Muscle layer of duodenum (tissue), 2 donors: ENCODE measurements around the gene HDAC3.
"Not testable (repeated sequence)": the region's sequence is repeated elsewhere in the genome, so short reads cannot be mapped to it uniquely, and the experiment has no call there.

Source experiments
- H3K27ac ChIP-seq: one replicate; pipeline ENCODE4 v1.7.0; 2013; ENCODE audit warnings: mild to moderate bottlenecking, low read length
- H3K27me3 ChIP-seq: one replicate; pipeline ENCODE4 v1.7.0; 2013; ENCODE audit warnings: low read depth, mild to moderate bottlenecking, control low read depth, low read length
- H3K36me3 ChIP-seq, 2 donors: one replicate each; pipeline ENCODE4 v1.7.0; 2013; ENCODE audit warnings: low read length in 2 of 2, control low read depth in 1 of 2, mild to moderate bottlenecking in 1 of 2; ENCODE audit not compliant: insufficient read depth in 2 of 2, control insufficient read depth in 1 of 2
- H3K4me1 ChIP-seq, 2 donors: one replicate each; pipeline ENCODE4 v1.7.0; 2013; ENCODE audit warnings: low read length in 2 of 2, mild to moderate bottlenecking in 2 of 2, control low read depth in 1 of 2, moderate library complexity in 1 of 2; ENCODE audit not compliant: insufficient read depth in 2 of 2, control insufficient read depth in 1 of 2
- H3K4me3 ChIP-seq, 2 donors: one replicate each; pipeline ENCODE4 v1.7.0; 2013; ENCODE audit warnings: low read length in 2 of 2, low read depth in 1 of 2, mild to moderate bottlenecking in 1 of 2
- H3K9me3 ChIP-seq, 2 donors: one replicate each; pipeline ENCODE4 v1.7.0; 2013; ENCODE audit warnings: low read length in 2 of 2, control low read depth in 1 of 2, mild to moderate bottlenecking in 1 of 2; ENCODE audit not compliant: control insufficient read depth in 1 of 2
- donor health status: healthy.

The HDAC3 gene

GRCh38 chr5:141611289-141611688 lies 25.4 kb downstream of the HDAC3 start:
- Histone ChIP-seq H3K4me3 (no peak overlapping the region), H3K9me3 (no peaks in the 10 kb centered on the region), H3K4me1 (peaks cover 0 to 4% of the 10 kb centered on the region in 2 donors), H3K27me3 (no peaks in the 10 kb centered on the region), H3K36me3 (no peaks in the 10 kb centered on the region), H3K27ac (no peak overlapping the region)

GRCh38 chr5:141609921-141610320 lies 26.7 kb downstream of the HDAC3 start:
- not testable (repeated sequence) for H3K4me1 ChIP-seq, H3K36me3 ChIP-seq, H3K4me3 ChIP-seq, H3K27ac ChIP-seq, H3K9me3 ChIP-seq, H3K27me3 ChIP-seq

DNA sequence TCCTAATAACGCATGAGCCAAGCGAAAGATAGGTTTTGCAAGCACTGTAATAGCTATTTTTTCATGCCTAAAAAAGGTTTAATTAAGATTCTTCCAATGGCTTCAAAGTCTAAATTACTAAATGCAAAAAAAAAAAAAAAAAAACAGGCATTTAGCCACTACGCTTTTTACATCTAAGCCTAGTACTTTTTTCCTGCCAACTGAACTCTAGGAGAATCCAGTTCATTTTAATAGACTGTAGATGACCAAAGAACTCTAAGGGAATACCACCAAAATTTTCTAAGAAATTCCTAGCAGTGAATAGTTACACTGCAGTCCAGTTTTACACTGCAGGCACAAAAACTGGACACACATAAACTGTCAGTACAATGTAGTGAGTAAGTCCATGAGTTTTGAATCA lies 27.6 kb downstream of the HDAC3 start:
- Histone ChIP-seq H3K9me3 (no peaks in the 10 kb centered on the region), H3K27me3 (no peaks in the 10 kb centered on the region), H3K36me3 (no peaks in the 10 kb centered on the region), H3K4me1 (peaks cover 0 to 8% of the 10 kb centered on the region in 2 donors), H3K27ac (no peak overlapping the region), H3K4me3 (no peak overlapping the region)

DNA sequence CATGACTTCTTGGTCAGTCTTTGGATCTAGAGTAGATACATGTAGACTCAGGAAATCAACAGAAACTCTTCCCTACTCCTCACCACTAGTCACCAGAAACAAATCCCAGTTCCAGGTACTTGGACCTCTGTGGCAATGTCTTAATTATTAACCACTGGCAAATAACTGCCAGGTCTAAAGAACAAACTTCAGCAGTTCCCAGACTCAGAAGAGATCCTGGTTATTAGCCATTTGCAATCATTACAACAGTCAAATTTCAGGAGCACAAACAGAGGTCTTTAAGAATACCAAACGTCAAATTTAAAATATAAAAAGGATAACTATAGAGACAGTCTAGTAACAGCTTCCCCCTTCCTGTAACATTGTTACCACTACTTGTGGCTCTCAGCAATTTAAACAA lies 28.1 kb downstream of the HDAC3 start:
- Histone ChIP-seq H3K27ac (no peak overlapping the region), H3K27me3 (no peaks in the 10 kb centered on the region), H3K36me3 (peaks cover 0 to 4% of the 10 kb centered on the region in 2 donors), H3K4me3 (no peak overlapping the region), H3K9me3 (no peaks in the 10 kb centered on the region), H3K4me1 (peaks cover 0 to 12% of the 10 kb centered on the region in 2 donors)

DNA sequence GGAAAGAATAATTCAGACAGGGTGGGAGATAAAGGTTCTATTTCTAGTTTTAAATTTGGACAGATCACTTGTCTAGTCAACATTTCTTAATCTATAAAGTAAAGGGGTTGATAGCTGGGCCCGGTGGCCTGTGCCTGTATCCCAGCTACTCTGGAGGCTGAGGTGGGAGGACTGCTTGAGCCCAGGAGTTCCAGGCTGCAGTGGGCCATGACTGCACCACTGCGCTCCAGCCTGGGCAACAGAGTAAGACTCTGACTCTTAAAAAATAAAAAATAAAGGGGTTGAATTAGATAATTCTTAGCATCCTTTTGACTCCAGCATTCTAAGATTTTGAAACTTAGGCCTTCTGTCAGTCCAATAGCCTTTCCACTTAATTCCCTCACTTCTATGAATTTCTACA lies 28.6 kb downstream of the HDAC3 start:
- Histone ChIP-seq H3K4me3 (no peak overlapping the region), H3K27ac (no peak overlapping the region), H3K27me3 (no peaks in the 10 kb centered on the region), H3K36me3 (peaks cover 0 to 4% of the 10 kb centered on the region in 2 donors), H3K9me3 (no peaks in the 10 kb centered on the region), H3K4me1 (peaks cover 0 to 12% of the 10 kb centered on the region in 2 donors)

- Histone ChIP-seq H3K36me3 (peaks cover 0 to 4% of the 10 kb centered on the region in 2 donors), H3K4me3 (no peak overlapping the region), H3K4me1 (peaks cover 0 to 12% of the 10 kb centered on the region in 2 donors), H3K27ac (peak overlapping the region; percentile 67), H3K27me3 (no peaks in the 10 kb centered on the region), H3K9me3 (no peaks in the 10 kb centered on the region)
Observed at GRCh38 chr5:141605523-141606277, 30.9 kb downstream of the HDAC3 start.

DNA sequence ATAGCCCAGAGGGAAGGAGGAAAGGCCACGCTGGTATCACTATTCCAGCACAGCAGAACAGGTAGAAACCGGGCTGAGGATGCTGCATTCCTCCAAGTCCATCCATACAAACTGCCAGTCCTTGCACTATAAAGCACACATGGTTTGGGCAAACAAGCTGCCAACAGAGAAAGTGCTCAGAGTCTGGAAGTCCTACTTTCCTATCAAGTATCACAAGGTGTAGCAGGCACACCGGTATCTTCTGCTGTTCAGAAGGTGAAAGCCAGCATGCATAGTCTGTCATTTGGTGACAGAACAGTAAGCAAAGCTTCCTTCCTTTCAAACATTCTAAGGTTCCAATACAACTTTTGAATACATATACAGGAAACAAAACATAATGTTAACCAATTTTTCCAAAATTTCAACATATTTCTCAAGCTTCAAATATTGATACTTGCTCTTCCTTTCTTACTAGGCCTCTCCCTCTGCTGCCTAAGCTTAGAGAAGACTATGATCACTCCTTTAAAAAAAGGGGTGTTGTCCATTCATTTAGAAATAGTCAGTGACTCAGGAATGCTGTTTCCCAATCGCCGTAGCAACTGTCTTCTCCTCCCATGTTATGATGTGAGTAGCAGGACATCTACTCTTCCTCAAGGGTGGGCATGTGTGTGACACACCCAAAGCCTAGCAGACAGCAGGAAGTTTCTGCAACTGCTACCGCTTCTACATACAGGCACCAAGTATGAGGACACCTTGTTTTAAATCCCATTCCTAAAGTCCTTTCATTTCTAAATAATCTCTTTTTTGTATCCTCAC lies 32.5 kb downstream of the HDAC3 start:
- peak overlapping the region in 1 of 2 donors; percentile 1 for H3K4me3 ChIP-seq
- H3K27ac ChIP-seq, result peak overlapping the region; percentile 65
- peaks cover 0 to 4% of the 10 kb centered on the region in 2 donors for H3K36me3 ChIP-seq
- no peaks in the 10 kb centered on the region for H3K9me3 ChIP-seq
- H3K4me1 ChIP-seq, result peaks cover 0 to 12% of the 10 kb centered on the region in 2 donors
- no peaks in the 10 kb centered on the region for H3K27me3 ChIP-seq

- Histone ChIP-seq H3K36me3 (peaks cover 0 to 4% of the 10 kb centered on the region in 2 donors), H3K9me3 (no peaks in the 10 kb centered on the region), H3K4me3 (no peak overlapping the region), H3K4me1 (peaks cover 0 to 12% of the 10 kb centered on the region in 2 donors), H3K27ac (no peak overlapping the region), H3K27me3 (no peaks in the 10 kb centered on the region)
Observed at GRCh38 chr5:141602606-141603005, 34.0 kb downstream of the HDAC3 start.

DNA sequence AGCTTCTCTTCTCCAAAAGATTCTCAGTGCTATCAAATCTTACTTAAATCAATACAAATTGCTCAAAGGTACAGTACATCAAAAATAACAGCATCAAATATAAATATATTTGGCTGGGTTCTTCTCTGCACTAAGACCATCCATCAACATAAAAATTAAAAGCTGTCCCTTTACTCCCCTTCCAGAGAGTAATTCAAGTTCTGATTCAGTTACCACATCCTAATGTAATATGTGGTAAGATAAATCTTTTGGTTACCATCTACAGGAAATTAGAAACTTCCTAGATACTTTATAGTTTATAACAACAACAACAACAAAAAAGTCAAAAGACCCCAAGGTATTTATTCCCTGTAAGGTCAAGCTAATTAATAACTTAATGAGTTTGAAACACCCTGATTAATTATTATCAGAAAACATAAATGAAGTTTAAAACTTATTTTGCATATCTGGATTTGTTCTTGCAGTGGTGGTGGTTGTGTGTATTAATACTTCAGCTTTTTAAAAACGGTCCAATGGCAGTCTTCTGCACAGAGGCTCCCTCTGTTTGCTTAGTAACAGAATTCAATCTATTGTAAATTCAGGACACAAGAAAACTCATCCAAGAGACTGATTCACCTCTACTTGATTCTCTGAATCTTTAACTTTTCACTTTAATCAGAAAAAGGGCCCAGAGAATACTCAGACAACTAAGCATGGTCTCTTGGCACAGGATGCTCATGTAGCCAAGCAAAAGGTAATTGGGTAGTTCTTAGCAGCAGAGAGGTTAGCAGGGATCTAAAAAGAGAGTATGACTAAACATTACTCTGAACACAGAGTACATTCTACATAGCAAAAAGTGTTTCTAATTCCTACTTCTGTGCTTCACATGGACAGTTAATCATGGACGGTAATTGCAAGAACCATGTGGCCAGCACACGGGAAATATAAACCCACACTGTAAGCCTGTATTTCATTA lies 38.0 kb downstream of the HDAC3 start:
- Histone ChIP-seq H3K4me1 (peaks cover 0 to under 1% of the 10 kb centered on the region in 2 donors), H3K36me3 (peaks cover 0 to under 1% of the 10 kb centered on the region in 2 donors), H3K27me3 (no peaks in the 10 kb centered on the region), H3K4me3 (no peak overlapping the region), H3K27ac (no peak overlapping the region), H3K9me3 (no peaks in the 10 kb centered on the region)

- no peak overlapping the region for H3K4me3 ChIP-seq
- no peak overlapping the region for H3K27ac ChIP-seq
- no peaks in the 10 kb centered on the region for H3K36me3 ChIP-seq
- no peaks in the 10 kb centered on the region for H3K4me1 ChIP-seq
- no peaks in the 10 kb centered on the region for H3K27me3 ChIP-seq
- H3K9me3 ChIP-seq, result no peaks in the 10 kb centered on the region
Observed at GRCh38 chr5:141597814-141598213, 38.8 kb downstream of the HDAC3 start.

DNA sequence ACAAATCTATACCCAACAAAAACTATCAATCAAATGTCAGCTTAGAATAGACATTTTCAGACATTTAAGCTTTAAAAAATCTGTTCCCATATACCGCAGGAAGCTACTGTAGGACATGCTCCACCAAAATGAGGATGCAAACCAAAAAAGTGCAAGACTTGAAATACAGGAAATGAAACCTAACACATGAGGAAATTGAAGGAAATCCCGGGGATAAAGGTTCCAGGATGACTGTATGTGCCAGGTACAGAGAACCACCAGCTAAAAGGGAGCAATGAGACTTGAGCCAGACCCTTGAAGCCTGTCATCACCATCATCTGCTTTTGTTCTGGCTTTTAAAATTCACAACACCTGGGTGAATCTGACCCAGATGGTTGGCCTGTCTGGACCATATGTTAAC lies 39.3 kb downstream of the HDAC3 start:
- no peaks in the 10 kb centered on the region for H3K36me3 ChIP-seq
- no peaks in the 10 kb centered on the region for H3K27me3 ChIP-seq
- no peak overlapping the region for H3K27ac ChIP-seq
- no peaks in the 10 kb centered on the region for H3K4me1 ChIP-seq
- no peaks in the 10 kb centered on the region for H3K9me3 ChIP-seq
- H3K4me3 ChIP-seq, result no peak overlapping the region
